Middle frontal gyrus (tissue), 1 donor: ENCODE measurements around the gene ARMC10.
"Not testable (repeated sequence)": the region's sequence is repeated elsewhere in the genome, so short reads cannot be mapped to it uniquely, and the experiment has no call there.

ENCODE experiments used
- DNase-seq: peaks from one replicate; pipeline ENCODE4 v3.0.0-alpha.2; 2015; ENCODE audit warnings: low spot score; ENCODE audit errors: extremely low spot score

The ARMC10 gene

GRCh38 chr7:103123529-103123928, 48.6 kb downstream of the ARMC10 start:
- no peak for DNase-seq

DNA sequence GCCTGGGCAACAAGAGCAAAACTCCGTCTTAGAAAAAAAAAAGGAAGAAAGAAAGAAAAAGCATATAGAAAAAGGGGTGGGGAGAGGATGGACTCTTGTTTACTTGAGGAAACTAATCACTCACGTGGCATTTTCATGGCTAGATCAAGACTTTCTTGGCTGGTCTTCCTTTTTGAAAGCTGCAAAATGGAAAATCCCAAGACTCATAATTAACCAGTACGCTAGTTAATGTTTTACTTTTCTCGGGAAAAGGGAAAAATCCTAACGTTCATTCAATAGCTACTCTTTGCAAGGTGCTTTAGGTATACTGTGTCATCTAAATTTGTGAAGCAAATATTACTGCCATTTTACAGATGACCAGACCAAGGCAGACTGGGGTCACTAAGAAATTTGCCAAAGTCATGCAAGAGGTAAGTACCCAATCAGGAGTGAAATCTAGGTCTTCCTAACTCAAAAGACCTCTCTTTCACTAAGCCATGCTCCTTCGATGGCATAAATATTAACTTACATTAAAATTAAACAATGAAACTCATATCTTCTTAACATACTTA, 49.6 kb downstream of the ARMC10 start:
- no peak for DNase-seq

- DNase-seq = no peak
Observed at GRCh38 chr7:103127006-103127405, 52.1 kb downstream of the ARMC10 start.

DNA sequence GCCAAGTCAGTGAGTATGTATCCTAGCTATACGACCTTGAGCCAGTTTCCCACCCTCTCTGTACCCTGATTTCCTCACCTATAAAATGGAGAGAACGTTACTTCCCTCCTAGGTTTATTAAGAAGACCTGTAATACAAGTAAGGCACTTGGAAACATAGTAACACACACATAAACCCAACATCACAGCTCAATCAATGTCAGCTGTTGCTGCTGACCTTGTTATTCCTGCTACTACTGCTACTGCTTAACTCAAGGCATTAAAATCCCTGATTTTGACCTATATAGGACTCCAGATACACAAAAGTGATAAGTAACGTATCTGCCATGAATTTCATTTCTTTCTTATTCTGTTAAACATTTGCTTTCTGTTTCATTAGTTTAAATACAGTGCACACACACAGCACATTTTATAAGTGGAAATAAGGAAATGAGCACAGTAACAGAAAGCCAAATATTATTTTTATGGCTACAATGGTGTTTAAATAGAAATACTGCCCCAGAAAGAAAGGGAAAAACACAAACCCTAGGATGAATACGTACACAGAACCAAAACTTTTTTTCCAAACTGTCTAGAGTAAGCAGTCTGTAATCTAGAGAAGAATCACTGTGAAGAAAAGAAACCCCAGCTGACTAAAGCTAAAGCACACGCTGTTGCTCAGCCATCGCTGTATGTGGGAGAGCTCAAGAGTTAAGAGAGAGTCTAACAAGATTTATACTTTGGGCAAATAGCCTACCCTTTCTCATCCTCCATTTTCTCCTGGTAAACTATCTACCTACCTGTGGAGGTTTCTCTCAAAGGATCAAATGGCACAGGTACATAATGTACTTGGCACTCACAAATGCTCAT, 55.0 kb downstream of the ARMC10 start:
- DNase-seq = no peak

GRCh38 chr7:103130901-103131624, 56.1 kb downstream of the ARMC10 start:
- no peak for DNase-seq

DNA sequence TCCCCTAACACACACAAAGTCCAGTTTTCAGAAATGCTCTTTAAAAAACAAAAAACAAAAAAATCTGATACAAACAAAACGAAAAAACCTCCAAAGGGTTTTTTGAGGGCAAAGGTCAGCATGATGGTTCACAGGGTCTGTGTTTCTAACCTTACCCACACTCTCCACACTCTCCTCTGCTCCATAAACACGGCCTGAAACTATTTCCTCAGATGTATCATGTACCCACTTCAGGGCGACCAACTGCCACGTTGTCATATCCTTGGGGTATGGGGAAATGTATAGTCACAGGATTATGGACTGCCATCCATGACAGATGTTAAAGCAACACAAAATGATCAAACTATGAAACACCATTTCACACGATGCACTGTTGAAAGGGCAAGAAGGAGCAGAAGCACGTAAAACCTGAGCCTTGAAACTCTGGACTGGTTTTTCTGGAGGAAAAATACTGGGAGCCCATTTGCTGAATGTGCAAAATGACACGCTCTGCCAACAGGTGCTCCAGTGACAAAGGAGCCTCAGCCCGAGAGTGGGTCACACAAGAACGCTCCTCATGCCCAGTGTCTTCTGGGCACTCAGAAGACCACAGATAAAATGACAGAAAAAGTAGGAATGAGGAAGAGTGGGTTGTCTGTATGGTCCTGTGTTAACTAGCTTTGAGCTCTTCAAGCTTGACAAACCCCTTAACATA, 58.2 kb downstream of the ARMC10 start:
- DNase-seq = no peak

GRCh38 chr7:103134836-103135554, 60.1 kb downstream of the ARMC10 start:
- DNase-seq = no peak

GRCh38 chr7:103140061-103140460, 65.1 kb downstream of the ARMC10 start:
- DNase-seq = no peak

DNA sequence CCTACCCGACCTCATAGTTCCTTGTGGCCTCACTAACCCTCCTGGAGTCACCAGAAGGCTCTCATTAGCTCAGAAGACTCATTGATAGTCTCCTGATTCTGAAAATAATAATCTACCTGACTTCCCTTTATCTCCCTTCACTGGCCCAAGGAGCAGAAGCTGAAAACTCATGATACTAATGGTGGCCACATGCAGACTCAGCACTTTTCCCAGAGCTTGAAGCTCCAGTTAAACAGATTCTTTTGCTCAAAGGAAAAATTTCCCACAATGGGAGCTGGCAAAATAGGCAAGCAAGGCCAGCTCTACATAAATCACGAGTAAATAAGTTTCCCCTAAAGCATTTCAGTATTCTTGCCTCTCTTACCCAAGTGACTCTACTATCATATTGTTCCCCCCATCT, 65.7 kb downstream of the ARMC10 start:
- DNase-seq = no peak

DNA sequence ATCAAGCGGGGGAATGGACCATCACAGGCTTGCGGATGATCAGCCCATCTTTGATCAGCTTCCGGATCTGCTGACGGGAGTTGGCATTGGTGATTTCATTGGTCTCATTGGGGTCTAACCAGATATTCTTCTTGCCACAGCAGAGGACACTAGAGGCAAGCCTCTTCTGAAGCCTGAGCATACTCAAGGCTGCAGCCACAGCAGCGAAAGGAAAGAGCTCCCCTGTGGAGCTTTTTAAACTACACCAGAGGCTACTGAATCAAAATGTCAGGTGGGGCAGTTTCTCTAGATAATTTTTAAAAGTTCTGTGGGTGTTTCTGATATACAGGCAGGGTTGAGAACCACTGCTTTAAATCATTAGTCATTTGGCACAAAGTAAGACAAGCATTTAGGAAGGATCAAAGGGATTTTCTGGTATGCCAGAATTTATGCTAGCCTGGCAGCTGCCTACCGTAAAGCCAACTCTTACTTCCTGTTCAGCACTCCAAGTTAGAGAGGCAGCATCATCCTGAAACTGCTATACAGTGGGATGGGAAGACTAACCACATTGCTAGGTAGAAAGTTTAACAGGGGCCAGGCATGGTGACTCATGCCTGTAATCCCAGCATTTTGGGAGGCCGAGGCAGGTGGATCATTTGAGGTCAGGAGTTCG, 66.9 kb downstream of the ARMC10 start:
- DNase-seq = no peak

DNA sequence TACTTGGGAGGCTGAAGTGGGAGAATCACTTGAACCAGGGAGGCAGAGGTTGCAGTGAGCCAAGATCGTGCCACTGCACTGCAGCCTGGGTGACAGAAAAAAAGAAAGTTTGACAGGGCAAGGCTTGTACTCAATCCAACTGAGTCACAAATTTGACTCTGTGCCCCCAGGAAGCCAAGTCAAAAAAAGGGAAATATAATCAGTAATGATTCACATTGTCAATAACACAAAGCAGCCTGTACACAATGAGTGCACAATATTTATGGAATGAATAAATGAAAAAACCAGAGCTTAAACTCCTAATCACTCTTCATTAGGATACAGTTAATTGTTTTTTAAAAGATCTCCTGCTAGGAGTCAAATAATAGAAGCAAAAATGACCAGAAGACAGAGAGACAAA, 67.6 kb downstream of the ARMC10 start:
- DNase-seq = no peak

DNA sequence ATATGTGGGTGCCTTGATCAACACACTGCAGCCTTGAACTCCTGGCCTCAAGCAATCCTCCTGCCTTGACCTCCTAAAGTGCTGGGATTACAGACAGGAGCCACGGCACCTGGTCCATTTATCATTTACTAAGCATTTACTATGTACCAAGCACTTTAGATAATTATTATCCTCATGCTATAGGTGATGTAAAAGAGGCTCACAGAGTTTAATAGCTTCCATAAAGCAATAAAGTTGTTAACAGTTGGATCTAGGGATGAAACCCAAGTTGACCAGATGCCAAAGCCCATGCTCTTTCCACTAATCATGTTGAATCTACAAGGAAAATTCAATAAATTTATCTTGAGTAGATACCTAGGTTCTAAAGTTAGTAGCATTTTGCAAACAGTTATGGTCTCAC, 68.9 kb downstream of the ARMC10 start:
- no peak for DNase-seq

- not testable (repeated sequence) for DNase-seq
Observed at GRCh38 chr7:103144754-103145153, 69.8 kb downstream of the ARMC10 start.

DNA sequence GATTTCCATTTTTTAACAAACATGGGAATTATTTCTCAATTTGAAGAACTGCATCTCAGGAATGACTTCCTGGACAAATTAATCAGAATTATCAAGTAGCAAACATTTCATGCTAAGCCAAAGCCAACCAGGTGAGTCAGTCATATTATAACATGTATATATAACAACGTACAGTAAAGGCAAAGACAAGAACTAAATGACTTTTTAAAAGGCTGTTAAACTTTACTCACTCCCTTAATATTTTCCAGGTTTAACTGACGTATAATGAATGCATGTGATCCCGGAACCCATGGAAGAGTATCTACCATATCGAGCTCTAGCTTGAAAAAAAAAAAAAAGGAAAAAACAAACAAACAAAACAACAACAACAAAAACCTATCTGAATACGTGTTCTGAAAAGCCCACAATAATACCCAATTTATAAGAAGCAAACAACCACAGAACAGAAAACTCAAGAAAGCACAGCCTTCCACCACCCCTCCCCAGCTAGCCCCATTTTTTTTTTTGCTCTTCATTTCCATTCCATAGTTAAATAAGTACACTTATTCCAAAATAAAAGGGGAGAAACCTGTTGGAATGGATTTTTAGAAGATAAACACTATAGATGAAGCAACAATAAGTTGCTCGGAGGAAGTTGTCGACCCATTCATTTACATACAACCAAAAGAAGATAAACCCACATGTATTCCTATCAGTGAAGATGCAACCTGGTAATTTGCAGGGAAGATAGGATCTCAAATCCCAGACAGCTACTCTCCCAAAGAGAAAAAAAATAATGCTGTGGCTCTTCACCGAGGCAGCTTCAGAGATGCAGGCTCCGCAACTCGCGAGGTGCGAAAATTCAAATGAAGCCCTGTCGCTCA, 73.4 kb downstream of the ARMC10 start:
- no peak for DNase-seq
